ENCODE data around the gene IQCH.

- TF ChIP-seq, protein P1, sequence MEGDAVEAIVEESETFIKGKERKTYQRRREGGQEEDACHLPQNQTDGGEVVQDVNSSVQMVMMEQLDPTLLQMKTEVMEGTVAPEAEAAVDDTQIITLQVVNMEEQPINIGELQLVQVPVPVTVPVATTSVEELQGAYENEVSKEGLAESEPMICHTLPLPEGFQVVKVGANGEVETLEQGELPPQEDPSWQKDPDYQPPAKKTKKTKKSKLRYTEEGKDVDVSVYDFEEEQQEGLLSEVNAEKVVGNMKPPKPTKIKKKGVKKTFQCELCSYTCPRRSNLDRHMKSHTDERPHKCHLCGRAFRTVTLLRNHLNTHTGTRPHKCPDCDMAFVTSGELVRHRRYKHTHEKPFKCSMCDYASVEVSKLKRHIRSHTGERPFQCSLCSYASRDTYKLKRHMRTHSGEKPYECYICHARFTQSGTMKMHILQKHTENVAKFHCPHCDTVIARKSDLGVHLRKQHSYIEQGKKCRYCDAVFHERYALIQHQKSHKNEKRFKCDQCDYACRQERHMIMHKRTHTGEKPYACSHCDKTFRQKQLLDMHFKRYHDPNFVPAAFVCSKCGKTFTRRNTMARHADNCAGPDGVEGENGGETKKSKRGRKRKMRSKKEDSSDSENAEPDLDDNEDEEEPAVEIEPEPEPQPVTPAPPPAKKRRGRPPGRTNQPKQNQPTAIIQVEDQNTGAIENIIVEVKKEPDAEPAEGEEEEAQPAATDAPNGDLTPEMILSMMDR (IDR thresholded peaks at IDR 0.05), result no peak
- TF ChIP-seq EP300 (IDR thresholded peaks at IDR 0.05), result no peak
- no peak for TF ChIP-seq POLR2A (IDR thresholded peaks at IDR 0.05)
Measured at GRCh38 chr15:67446449-67446848, 191.9 kb downstream of the IQCH start.

Measured in tibial nerve (tissue), 4 donors.